Endothelial cell of umbilical vein (primary cell): ENCODE measurements around the gene TECTA. TPM values are rescaled to one million over a fixed set of nuclear protein-coding genes. Genes with fewer than 3 reads are reported as not detected.

Experiments used
- BruUV-seq: library from RNA; stranded (reverse); fragments of 400-500 nt; replicated peaks from 2 replicates; lab custom pipeline; 2021; lab: Mats Ljungman, UMichigan
- CTCF ChIA-PET: fragments of 300-600, 350-600 bp; sonication (Branson Sonifier 250); formaldehyde crosslinking; loops from one replicate; lab custom pipeline; 2021; ENCODE audit warnings: antibody characterized with exemption, inconsistent platforms; lab: Charles Lee
- POLR2A ChIA-PET: fragments of 300-600, 350-600 bp; sonication (Branson Sonifier 250); formaldehyde crosslinking; loops from one replicate; lab custom pipeline; 2021; ENCODE audit warnings: antibody characterized with exemption, inconsistent platforms; lab: Charles Lee
- DNase-seq: peaks from one replicate; pipeline ENCODE4 v3.0.0-alpha.2; 2011; ENCODE audit warnings: low read depth, low spot score
- FAIRE-seq: peaks from 2 replicates; lab custom pipeline; 2011; peaks lifted over from hg19 to GRCh38; lab: Jason Lieb, UNC
- H2AFZ ChIP-seq: 2 replicates; pipeline ENCODE4 v1.6.0; 2012; ENCODE audit warnings: low read depth, low read length, control low read depth, inconsistent platforms
- H3K27ac ChIP-seq: 2 replicates; pipeline ENCODE4 v1.5.1; 2011; ENCODE audit warnings: low read depth, mild to moderate bottlenecking, control low read depth, low read length, moderate library complexity; ENCODE audit not compliant: insufficient read depth
- H3K27me3 ChIP-seq, 2 experiments: 2 replicates each; pipeline versions ENCODE4 v1.6.0 to v1.6.1; 2011; ENCODE audit warnings: low read length in 2 of 2, mixed read lengths in 1 of 2; ENCODE audit not compliant: control insufficient read depth in 2 of 2, insufficient read depth in 2 of 2
- H3K36me3 ChIP-seq, 2 experiments: 2 replicates in 1 of 2; 3 replicates in 1 of 2; pipeline ENCODE4 v1.5.1; 2011; ENCODE audit warnings: low read length in 2 of 2, mild to moderate bottlenecking in 1 of 2, moderate library complexity in 1 of 2; ENCODE audit not compliant: control insufficient read depth in 2 of 2, insufficient read depth in 2 of 2; ENCODE audit errors: extremely low read depth in 1 of 2
- H3K4me1 ChIP-seq: 3 replicates; pipeline ENCODE4 v1.5.1; 2011; ENCODE audit warnings: mild to moderate bottlenecking, low read length; ENCODE audit not compliant: control insufficient read depth, insufficient read depth; ENCODE audit errors: extremely low read depth
- H3K4me2 ChIP-seq: 2 replicates; pipeline ENCODE4 v1.6.1; 2011; ENCODE audit warnings: low read length, control low read depth, mixed read lengths; ENCODE audit not compliant: insufficient read depth
- H3K4me3 ChIP-seq, 3 experiments: fragments of 200-600 bp in 1 of 3; sonication (generic), shearing (Covaris generic) in 1 of 3; replicated peaks in 1 of 3; 2 replicates each; pipeline ENCODE4 v1.5.1; 2011 to 2016; ENCODE audit warnings: control low read depth in 3 of 3, low read length in 3 of 3, mild to moderate bottlenecking in 2 of 3, inconsistent platforms in 1 of 3, low read depth in 1 of 3, moderate library complexity in 1 of 3; ENCODE audit not compliant: insufficient read depth in 1 of 3
- H3K79me2 ChIP-seq: 2 replicates; pipeline ENCODE4 v1.6.0; 2012; ENCODE audit warnings: low read length, inconsistent platforms; ENCODE audit not compliant: control insufficient read depth, insufficient read depth
- H3K9ac ChIP-seq: replicated peaks from 2 replicates; pipeline ENCODE3; 2011; ENCODE audit warnings: low read length, control low read depth; ENCODE audit not compliant: insufficient read depth; ENCODE audit errors: extremely low read depth
- H3K9me1 ChIP-seq: replicated peaks from 3 replicates; pipeline ENCODE4 v1.6.0; 2011; ENCODE audit warnings: mild to moderate bottlenecking, low read length; ENCODE audit not compliant: control insufficient read depth, insufficient read depth; ENCODE audit errors: extremely low read depth
- H3K9me3 ChIP-seq: replicated peaks from 2 replicates; pipeline ENCODE4 v1.5.1; 2012; ENCODE audit warnings: low read length, inconsistent platforms; ENCODE audit not compliant: control insufficient read depth, insufficient read depth
- H4K20me1 ChIP-seq: replicated peaks from 2 replicates; pipeline ENCODE3; 2011; ENCODE audit warnings: mild to moderate bottlenecking, low read length; ENCODE audit not compliant: control insufficient read depth, insufficient read depth; ENCODE audit errors: extremely low read depth
- EZH2 ChIP-seq: IDR thresholded peaks from 2 replicates; pipeline ENCODE4 v1.6.1; 2012; ENCODE audit warnings: borderline replicate concordance, low read depth, mild to moderate bottlenecking, moderate library complexity, low read length, inconsistent platforms; ENCODE audit not compliant: severe bottlenecking
- FOS ChIP-seq: IDR thresholded peaks from 2 replicates; pipeline ENCODE4 v1.6.1; 2011; ENCODE audit warnings: mild to moderate bottlenecking, low read length, moderate library complexity, borderline replicate concordance; ENCODE audit not compliant: insufficient read depth
- JUN ChIP-seq: IDR thresholded peaks from 2 replicates; pipeline ENCODE4 v1.6.1; 2011; ENCODE audit warnings: borderline replicate concordance, low read depth; ENCODE audit not compliant: insufficient read length, insufficient read depth
- MYC ChIP-seq: IDR thresholded peaks from one replicate; pipeline ENCODE4 v1.6.1; 2011; ENCODE audit warnings: mild to moderate bottlenecking, low read depth, low read length
- POLR2A ChIP-seq: IDR thresholded peaks from 2 replicates; pipeline ENCODE4 v1.6.1; 2012; ENCODE audit warnings: low read depth, mild to moderate bottlenecking, control low read depth, low read length
- dilution Hi-C: fragments of 300-500 bp; cut with MboI; formaldehyde crosslinking; loops from one replicate; pipeline ENCODE4 v1.15.0; 2019; ENCODE audit warnings: low sequenced_read_pairs; ENCODE audit not compliant: extremely low pct_ligation_motif_present
- intact Hi-C: fragments of 100-400 bp; cut with micrococcal nuclease; formaldehyde crosslinking; loops from one replicate; pipeline ENCODE4 v1.10.0; 2022
- polyA plus RNA-seq, 4 experiments: library from polyadenylated mRNA; depleted of rRNA in 3 of 4; stranded (reverse) in 3 of 4; unstranded in 1 of 4; fragments of >200 nt; gene quantifications; 2 replicates each; pipeline versions ENCODE4 v1.2.1 to v1.2.3, GENCODE V29; 2011 to 2012; ENCODE audit warnings: missing spikeins in 1 of 4
- total RNA-seq: library from RNA; stranded (reverse); gene quantifications from 2 replicates; pipeline ENCODE4 v1.2.3, GENCODE V29; 2021
- TF ChIP-seq, protein P1 (sequence below), 2 donors: IDR thresholded peaks; 1 replicate in 1 of 2; 2 replicates in 1 of 2; pipeline ENCODE4 v1.5.1; 2011; ENCODE audit warnings: low read length in 2 of 2, mild to moderate bottlenecking in 2 of 2, moderate library complexity in 2 of 2, control low read depth in 1 of 2, inconsistent platforms in 1 of 2, low read depth in 1 of 2; ENCODE audit not compliant: insufficient read depth in 1 of 2; ENCODE audit errors: extremely low read depth in 1 of 2

TECTA gene
- total and polyA plus RNA-seq, 2 donors (not counting 3 experiments of a cell fraction or from before 2014, with no cell fraction given), result 0.44 to 0.69 TPM

DNA sequence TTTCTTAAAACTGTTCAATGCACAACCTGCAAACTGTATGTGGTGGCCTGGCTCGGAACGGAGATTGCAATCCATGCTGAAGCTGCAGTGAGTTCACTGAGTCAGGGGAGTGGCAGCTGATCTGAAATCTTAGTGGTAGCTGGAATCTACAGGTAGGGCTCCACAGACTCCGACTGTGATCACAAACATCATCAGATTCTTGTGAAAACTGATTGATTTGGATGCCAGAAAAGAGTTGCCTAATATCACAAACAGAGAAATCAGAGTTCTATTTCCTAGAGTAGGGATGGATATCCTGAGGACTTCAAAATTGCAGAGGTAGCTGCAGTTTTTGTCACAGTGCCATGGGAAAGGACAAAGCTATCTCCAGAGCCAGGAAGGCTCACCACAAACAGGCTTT, 134.0 kb downstream of the TECTA start:
- H3K79me2 ChIP-seq, result no peaks in the 10 kb centered on the region
- no peaks in the 10 kb centered on the region for H3K9me1 ChIP-seq
- DNase-seq (no peak), FAIRE-seq (no peak)
- peaks cover 5% of the 10 kb centered on the region for H3K4me1 ChIP-seq
- no peak overlapping the region for H3K4me2 ChIP-seq
- no peaks in the 10 kb centered on the region for H3K36me3 ChIP-seq
- CTCF ChIA-PET, result interaction anchor here (1.2 to 2.0 kb wide), 2 partner anchors 14 to 40 kb away, joined by 3 to 6 read pairs; no protein-coding TSS in a partner anchor
- H3K9ac ChIP-seq, result no peak overlapping the region
- H3K27me3 ChIP-seq, result no peaks in the 10 kb centered on the region
- intact Hi-C loops, result no loop called here
- POLR2A ChIA-PET, result no interaction called here
- no TSS peak for BruUV-seq
- H2AFZ ChIP-seq, result no peak overlapping the region
- dilution Hi-C loops, result no loop called here
- no peak overlapping the region for H3K4me3 ChIP-seq
- no peaks in the 10 kb centered on the region for H4K20me1 ChIP-seq
- no peak for TF ChIP-seq JUN
- TF ChIP-seq MYC, result no peak
- no peak for TF ChIP-seq EZH2
- TF ChIP-seq, protein P1, sequence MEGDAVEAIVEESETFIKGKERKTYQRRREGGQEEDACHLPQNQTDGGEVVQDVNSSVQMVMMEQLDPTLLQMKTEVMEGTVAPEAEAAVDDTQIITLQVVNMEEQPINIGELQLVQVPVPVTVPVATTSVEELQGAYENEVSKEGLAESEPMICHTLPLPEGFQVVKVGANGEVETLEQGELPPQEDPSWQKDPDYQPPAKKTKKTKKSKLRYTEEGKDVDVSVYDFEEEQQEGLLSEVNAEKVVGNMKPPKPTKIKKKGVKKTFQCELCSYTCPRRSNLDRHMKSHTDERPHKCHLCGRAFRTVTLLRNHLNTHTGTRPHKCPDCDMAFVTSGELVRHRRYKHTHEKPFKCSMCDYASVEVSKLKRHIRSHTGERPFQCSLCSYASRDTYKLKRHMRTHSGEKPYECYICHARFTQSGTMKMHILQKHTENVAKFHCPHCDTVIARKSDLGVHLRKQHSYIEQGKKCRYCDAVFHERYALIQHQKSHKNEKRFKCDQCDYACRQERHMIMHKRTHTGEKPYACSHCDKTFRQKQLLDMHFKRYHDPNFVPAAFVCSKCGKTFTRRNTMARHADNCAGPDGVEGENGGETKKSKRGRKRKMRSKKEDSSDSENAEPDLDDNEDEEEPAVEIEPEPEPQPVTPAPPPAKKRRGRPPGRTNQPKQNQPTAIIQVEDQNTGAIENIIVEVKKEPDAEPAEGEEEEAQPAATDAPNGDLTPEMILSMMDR (IDR thresholded peaks at IDR 0.05; ENCODE audit: extremely low read depth in 1 of 2, insufficient read depth in 1 of 2, low read depth in 1 of 2, low read length in 2 of 2), result no peak
- TF ChIP-seq POLR2A, result no peak
- TF ChIP-seq FOS, result no peak
- H3K9me3 ChIP-seq, result no peaks in the 10 kb centered on the region
- H3K27ac ChIP-seq, result no peak overlapping the region
